ENCODE results near the gene GSG1. TPM values are rescaled to one million over a fixed set of nuclear protein-coding genes. Genes with fewer than 3 reads are reported as not detected.

The GSG1 gene
- total RNA-seq, 3 donors from 2014 or later (not counting 1 experiment from before 2014, with no cell fraction given), result not detected

- intact Hi-C loops (cut with micrococcal nuclease), result no loop called here
- Mint-ChIP-seq H3K27me3 (ENCODE audit: low read depth in 2 of 2) (peaks cover 10 to 38% of the 10 kb centered on the region in 2 donors), H3K4me1 (no peaks in the 10 kb centered on the region), H3K9me3 (no peaks in the 10 kb centered on the region), H3K27ac (no peak overlapping the region), H3K36me3 (no peaks in the 10 kb centered on the region), H3K4me3 (no peak overlapping the region)
- Histone ChIP-seq H3K27me3 (ENCODE audit: control insufficient read depth, insufficient read depth, low read length) (peaks cover 6% of the 10 kb centered on the region), H3K27ac (ENCODE audit: low read length) (no peak overlapping the region), H3K4me1 (ENCODE audit: control insufficient read depth, insufficient read depth, low read length) (no peaks in the 10 kb centered on the region), H3K36me3 (ENCODE audit: control insufficient read depth, insufficient read depth, low read length) (no peaks in the 10 kb centered on the region), H3K9me3 (ENCODE audit: control insufficient read depth, insufficient read depth, low read length) (no peaks in the 10 kb centered on the region), H3K4me3 (ENCODE audit: low read length) (no peak overlapping the region)
- WGBS (ENCODE audit: insufficient coverage), result 85% methylated on average over 6 of the region's 6 CpGs
- TF ChIP-seq CTCF (IDR thresholded peaks at IDR 0.05), result no peak
- no peak for DNase-seq
- no peak for ATAC-seq
These were observed 13.6 kb upstream of the GSG1 start for GRCh38 chr12:13117029-13117428.

GRCh38 chr12:13116259-13116658 is 12.8 kb upstream of the GSG1 start:
- H3K4me3 Mint-ChIP-seq, result no peak overlapping the region
- no peaks in the 10 kb centered on the region for H3K36me3 Mint-ChIP-seq
- H3K27ac ChIP-seq (ENCODE audit: low read length), result no peak overlapping the region
- H3K4me1 ChIP-seq (ENCODE audit: control insufficient read depth, insufficient read depth, low read length), result no peaks in the 10 kb centered on the region
- TF ChIP-seq CTCF (IDR thresholded peaks at IDR 0.05), result no peak
- H3K27me3 ChIP-seq (ENCODE audit: control insufficient read depth, insufficient read depth, low read length), result peaks cover 6% of the 10 kb centered on the region
- intact Hi-C loops (cut with micrococcal nuclease), result no loop called here
- no peak overlapping the region for H3K27ac Mint-ChIP-seq
- no peaks in the 10 kb centered on the region for H3K36me3 ChIP-seq (ENCODE audit: control insufficient read depth, insufficient read depth, low read length)
- H3K27me3 Mint-ChIP-seq (ENCODE audit: low read depth in 2 of 2), result peaks cover 13 to 42% of the 10 kb centered on the region in 2 donors
- peaks cover 2% of the 10 kb centered on the region for H3K9me3 ChIP-seq (ENCODE audit: control insufficient read depth, insufficient read depth, low read length)
- DNase-seq (no peak), ATAC-seq (no peak)
- H3K4me3 ChIP-seq (ENCODE audit: low read length), result no peak overlapping the region
- H3K9me3 Mint-ChIP-seq, result no peaks in the 10 kb centered on the region
- no peaks in the 10 kb centered on the region for H3K4me1 Mint-ChIP-seq
- WGBS (ENCODE audit: insufficient coverage), result 92% methylated on average over 7 of the region's 7 CpGs

- Histone ChIP-seq H3K4me1 (ENCODE audit: control insufficient read depth, insufficient read depth, low read length) (no peaks in the 10 kb centered on the region), H3K36me3 (ENCODE audit: control insufficient read depth, insufficient read depth, low read length) (no peaks in the 10 kb centered on the region), H3K4me3 (ENCODE audit: low read length) (no peak overlapping the region), H3K27me3 (ENCODE audit: control insufficient read depth, insufficient read depth, low read length) (peaks cover 6% of the 10 kb centered on the region), H3K27ac (ENCODE audit: low read length) (no peak overlapping the region), H3K9me3 (ENCODE audit: control insufficient read depth, insufficient read depth, low read length) (peaks cover 2% of the 10 kb centered on the region)
- ATAC-seq (no peak), DNase-seq (no peak)
- Mint-ChIP-seq H3K4me1 (no peaks in the 10 kb centered on the region), H3K27me3 (ENCODE audit: low read depth in 2 of 2) (peaks cover 22 to 59% of the 10 kb centered on the region in 2 donors), H3K4me3 (no peak overlapping the region), H3K36me3 (no peaks in the 10 kb centered on the region), H3K27ac (no peak overlapping the region), H3K9me3 (no peaks in the 10 kb centered on the region)
- 87% methylated on average over 15 of the region's 15 CpGs for WGBS (ENCODE audit: insufficient coverage)
- no peak for TF ChIP-seq CTCF (IDR thresholded peaks at IDR 0.05)
- intact Hi-C loops (cut with micrococcal nuclease), result no loop called here
These were observed 11.0 kb upstream of the GSG1 start for GRCh38 chr12:13114251-13115052.

- 89% methylated on average over 6 of the region's 6 CpGs for WGBS (ENCODE audit: insufficient coverage)
- Mint-ChIP-seq H3K27ac (no peak overlapping the region), H3K27me3 (ENCODE audit: low read depth in 2 of 2) (peaks cover 32 to 70% of the 10 kb centered on the region in 2 donors), H3K36me3 (no peaks in the 10 kb centered on the region), H3K4me3 (no peak overlapping the region), H3K4me1 (no peaks in the 10 kb centered on the region), H3K9me3 (no peaks in the 10 kb centered on the region)
- Histone ChIP-seq H3K4me1 (ENCODE audit: control insufficient read depth, insufficient read depth, low read length) (no peaks in the 10 kb centered on the region), H3K9me3 (ENCODE audit: control insufficient read depth, insufficient read depth, low read length) (peaks cover 2% of the 10 kb centered on the region), H3K36me3 (ENCODE audit: control insufficient read depth, insufficient read depth, low read length) (no peaks in the 10 kb centered on the region), H3K27ac (ENCODE audit: low read length) (no peak overlapping the region), H3K27me3 (ENCODE audit: control insufficient read depth, insufficient read depth, low read length) (peaks cover 6% of the 10 kb centered on the region), H3K4me3 (ENCODE audit: low read length) (no peak overlapping the region)
- no peak for ATAC-seq
- no peak for TF ChIP-seq CTCF (IDR thresholded peaks at IDR 0.05)
- DNase-seq, result no peak
- intact Hi-C loops (cut with micrococcal nuclease), result no loop called here
These were observed 9.5 kb upstream of the GSG1 start for GRCh38 chr12:13112968-13113367.
